GM19467 (cell line): ENCODE data around the gene CADM1.
A peak's percentile ranks its signal among the peaks of the same experiment; 100 is the strongest.

ENCODE experiments used
- ATAC-seq: cut with Tn5 transposase; IDR thresholded peaks from one replicate; pipeline ENCODE4 v1.9.1; 2021; ENCODE audit warnings: mild to moderate bottlenecking, moderate library complexity; ENCODE audit not compliant: unreplicated experiment

CADM1 gene

DNA sequence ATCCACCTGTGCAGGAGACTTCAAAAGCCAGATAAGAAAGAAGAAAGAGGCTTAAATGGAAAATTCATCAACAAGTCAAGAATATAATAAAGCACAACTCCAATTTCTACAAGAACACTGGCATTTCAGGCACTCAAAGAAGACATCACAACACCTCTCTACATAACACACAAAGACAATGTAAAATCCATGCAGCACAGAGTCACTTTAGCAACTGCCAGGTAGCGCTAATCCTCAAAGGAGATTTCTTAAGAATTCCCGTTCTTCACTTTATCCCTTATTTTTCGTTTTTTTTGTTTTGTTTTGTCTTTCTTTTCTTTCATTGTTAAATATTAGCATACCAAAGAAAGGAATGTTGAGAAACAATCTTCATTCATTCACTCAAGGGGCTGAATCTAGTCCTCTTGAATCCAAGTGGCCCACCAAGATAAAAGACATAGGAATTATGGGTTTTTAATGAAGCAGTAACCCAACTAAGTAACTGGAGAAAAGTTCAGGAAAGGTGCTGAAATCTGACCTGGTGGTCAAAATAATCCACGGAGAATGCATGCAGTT, 95.0 kb downstream of the CADM1 start:
- no peak for ATAC-seq

DNA sequence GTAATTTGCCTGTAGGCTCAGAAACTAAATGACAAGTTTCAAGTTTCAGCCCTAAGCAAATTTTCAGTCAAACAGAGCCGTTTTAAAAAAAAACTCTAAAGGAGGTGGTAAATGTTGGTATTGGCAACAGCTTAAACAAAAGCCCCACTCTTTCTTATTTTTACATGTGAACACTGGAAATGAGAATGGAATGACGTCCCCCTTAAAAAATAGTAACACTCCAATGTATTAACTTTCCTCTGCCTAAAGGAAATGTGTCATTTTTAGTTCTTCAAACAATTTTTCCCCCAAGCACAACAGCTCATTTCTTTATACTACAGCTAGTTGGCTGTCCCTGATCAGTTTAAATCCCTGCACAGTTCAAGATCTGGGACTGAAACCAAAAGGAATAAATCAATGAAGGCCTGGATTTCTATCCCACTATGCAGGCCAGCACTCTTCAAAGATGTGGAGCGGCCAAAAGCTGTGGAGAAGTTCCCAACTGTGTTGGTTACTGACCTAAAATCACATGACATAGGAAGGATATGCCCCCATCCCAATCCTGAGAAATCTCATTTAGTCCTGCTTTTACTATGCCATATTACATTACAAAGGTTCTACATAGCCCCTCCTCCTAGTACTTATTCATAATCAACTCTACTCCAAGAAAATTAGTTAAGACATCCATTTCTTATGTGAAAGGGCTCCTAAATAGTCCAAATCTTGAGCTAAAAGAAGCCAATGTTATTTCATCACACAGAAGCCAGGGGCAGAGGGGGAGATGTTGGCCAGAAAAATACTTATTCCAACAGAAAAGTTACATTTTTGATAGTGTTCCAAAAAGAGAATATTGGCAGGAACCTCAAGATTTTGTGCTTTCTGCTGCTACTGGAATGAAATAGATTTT, 95.9 kb downstream of the CADM1 start:
- no peak for ATAC-seq

DNA sequence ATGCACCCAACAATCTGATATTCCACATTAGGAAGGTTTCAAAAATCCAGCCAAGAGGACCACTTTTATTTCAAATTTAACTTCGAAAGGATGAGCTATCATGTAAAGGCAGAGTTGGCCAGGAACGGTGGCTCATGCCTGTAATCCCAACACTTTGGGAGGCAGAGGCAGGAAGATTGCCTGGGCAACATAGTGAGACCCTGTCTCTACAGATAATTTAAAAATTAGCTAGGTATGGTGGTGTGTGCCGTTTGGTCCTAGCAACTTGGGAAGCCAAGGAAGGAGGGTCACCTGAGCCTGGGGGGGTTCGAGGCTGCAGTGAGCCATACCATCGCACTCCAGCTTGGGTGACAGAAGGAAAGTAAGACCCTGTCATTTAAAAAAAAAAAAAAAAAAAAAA, 96.7 kb downstream of the CADM1 start:
- no peak for ATAC-seq

DNA sequence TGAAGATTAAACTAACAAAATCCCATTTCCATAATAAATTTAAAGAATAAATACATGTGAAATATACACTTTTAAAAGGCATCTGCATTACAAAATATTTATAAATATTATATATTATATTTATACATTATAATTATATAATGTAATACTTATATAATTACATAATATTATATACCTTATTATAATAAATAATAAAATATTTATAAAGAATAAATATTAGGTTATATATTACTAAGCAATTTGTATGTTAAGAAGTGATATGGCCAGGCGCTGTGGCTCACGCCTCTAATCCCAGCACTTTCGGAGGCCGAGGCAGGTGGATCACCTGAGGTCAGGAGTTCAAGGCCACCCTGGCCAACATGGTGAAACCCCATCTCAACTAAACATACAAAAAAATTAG, 97.8 kb downstream of the CADM1 start:
- no peak for ATAC-seq

DNA sequence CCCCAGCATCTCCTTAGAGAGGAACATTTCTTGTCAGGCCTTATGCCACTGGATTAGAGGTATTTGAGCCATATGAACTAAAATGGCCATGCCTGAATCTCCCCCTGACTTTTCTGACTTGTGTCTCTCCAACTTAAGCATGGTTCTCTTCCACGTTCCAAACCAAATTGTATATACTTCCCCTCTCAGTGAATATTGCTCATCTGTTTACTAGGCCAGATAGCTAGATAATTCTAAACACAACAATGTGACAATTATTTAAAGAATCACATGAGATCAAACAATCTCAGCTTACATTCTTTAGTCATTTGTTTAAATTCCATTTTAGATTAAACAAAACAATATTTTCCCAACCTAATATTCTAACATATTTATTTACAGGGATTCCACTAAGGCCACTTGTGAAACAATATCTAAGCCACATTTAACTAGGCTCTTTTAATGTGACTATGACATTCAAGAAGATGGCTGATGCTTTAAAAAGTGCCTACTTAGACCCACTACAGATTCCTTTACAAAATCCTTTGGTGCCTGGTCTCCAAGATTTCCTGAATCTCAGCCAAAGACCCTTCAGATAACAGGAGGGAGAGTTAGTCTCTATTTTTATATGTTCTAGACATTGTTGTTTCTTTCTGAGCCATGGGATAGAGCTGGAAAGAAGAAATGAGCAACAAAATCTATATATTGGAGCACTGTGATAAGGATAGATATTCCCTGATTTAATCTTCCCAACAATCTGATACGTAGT, 105.7 kb downstream of the CADM1 start:
- ATAC-seq = no peak

DNA sequence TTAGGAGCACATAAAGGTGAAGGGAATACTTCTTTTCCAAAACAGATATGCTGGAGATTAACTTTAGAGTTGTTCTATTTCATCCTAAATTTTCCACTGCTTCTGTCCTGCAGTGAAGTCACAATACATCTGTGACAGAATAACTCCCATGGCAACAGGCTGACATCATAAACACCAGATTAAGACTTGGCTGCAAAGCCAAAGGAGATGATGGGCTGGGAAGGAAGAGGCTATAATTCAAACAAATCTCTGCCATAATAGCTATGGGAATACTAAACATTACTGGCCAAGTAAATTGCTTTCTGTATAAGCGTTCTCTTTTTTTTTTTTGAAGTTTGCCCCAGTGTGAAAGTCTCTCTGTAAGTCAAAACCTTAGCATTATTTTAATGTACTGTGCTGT, 107.7 kb downstream of the CADM1 start:
- no peak for ATAC-seq

DNA sequence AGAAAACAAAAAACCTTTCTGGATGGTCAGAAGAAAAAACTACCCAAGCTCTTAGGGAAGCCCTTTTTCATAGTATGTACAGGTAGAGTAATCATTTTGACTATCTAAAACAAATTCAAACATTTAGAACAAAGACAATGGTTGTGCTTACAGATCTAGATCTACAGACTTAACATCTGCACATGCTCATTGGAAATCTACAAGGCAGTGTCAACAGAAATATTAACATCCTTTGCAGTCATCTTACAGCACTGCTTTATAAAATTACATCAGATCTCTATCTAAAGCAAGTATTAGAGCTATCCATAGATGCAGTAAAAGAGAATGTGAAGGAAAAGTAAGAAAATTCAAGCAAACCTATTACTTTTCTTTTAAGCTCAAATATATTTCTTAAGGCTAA, 110.3 kb downstream of the CADM1 start:
- ATAC-seq = no peak

DNA sequence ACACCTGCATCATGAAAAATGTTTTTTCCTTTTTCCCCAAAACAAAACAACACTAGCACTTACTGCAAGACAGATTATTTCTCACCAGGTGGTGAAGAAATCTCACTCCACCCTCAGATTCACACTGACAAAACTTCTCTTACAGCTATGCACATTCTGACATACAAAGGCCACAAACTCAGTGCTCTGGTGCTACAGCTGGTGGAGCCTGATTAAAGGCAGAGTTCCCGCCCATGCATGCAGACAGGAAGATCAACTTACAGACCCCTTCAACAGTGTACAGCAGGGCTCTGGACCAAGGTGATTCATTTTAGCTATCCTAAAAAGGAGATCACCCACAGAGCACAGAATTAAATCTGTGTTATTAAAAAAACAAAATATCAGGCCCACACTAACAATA, 112.6 kb downstream of the CADM1 start:
- no peak for ATAC-seq

DNA sequence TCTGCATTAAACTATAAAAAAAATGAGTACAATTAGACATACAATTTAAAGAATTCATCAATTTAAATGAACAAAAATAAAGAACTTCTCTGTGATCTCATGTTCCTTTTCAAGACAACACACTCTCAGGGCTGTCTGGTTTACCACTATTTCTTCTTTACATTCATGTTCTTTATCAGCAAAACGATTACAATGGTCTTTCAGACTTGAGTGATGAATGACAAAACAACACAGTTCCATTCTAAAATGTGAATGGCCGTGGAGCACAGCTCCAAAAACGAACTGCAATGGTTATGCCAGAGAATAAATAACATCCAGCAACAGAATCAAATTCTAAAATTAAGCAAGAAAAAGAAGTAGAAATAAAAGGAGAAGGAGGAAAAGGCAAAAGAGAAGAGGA, 113.1 kb downstream of the CADM1 start:
- ATAC-seq = no peak

DNA sequence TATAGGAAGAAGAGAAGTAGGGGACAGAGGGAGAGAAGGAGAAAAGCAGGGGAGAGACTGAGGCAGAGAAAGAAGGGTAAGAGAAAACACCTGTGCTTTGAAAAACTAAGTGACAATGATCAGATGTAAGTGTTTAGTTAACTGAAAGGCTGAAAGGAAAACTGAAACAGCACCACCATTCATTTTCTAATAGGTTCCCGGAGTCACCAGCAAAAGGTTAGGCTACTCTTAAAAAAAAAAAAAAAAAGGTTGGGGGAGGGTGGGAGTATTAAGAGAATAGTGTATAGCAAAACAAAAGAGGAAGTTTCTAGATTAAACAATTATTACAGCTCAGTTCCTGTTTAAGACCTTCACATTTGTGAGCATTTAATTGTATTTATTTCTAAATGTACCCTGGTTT, 113.8 kb downstream of the CADM1 start:
- no peak for ATAC-seq

DNA sequence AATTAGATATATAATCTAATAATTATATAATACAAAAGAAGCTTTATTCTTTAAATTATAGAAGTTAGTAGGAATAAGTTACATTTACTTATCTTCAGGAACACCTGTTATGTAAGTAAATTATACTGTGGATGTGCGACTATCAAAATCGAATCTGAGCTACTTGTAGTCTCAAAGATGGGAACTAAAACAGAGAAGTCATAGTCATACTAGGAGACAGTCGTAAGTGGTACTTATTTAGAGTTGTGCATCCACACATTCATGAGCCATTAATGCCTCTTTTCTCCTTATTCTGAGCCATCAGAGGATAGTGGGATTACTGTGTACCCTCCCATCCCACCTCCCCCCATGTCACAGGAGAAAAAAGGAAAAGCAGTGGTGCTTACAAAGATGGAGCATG, 114.4 kb downstream of the CADM1 start:
- no peak for ATAC-seq

DNA sequence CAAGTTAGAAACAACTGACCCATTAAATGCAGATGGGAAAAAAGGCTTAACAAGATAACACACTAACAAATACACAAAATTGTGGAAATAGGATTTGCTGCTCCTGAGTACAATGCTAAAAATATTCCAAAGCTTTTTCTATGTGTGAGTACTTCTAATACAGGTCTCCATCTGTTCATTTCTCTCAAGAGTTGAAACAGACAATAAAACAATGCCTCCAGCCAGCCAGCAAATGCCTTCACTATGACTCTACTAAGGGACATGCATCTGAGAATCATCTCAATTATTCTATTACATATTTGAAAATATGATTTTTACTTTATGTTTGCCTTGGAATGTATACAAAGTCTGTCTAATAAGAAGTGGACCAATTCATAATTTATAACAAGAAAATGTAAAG, 119.0 kb downstream of the CADM1 start:
- no peak for ATAC-seq

DNA sequence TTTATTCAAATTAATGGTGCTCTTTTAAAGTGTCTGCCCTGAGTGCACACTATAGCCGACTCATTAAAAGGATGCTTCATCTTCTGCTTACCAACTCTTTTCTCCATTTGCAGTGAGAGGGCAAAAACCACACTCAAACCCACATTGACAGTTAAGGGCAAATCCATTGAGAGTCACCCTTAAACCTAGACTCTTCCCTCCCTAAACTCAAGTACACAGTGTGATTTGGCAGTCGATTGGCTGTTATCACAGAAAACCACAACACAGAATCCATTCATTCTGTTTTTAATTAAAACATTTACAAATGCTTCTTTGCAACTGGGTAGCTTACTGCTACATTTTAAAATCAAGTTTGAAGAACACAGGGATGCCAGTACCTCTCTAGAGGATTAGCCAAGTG, 120.0 kb downstream of the CADM1 start:
- no peak for ATAC-seq

DNA sequence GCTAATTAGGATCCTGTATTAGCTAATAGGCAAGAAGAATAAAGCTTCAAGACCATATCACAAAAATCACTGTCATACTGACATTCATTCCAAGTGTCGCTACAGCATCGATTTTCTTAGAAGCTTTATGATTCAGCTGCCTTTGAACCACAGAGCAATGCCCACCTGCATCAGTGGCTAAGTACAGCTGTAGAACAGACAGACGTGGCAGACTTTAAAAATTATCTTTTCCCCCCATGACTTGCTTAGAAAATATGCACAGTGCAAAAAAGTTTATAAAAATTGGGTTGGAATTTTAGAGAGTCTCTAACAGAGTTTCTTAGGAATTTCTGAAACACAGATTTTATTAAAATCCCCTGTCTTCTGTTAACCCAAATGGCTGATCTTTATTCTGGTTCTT, 120.8 kb downstream of the CADM1 start:
- no peak for ATAC-seq

DNA sequence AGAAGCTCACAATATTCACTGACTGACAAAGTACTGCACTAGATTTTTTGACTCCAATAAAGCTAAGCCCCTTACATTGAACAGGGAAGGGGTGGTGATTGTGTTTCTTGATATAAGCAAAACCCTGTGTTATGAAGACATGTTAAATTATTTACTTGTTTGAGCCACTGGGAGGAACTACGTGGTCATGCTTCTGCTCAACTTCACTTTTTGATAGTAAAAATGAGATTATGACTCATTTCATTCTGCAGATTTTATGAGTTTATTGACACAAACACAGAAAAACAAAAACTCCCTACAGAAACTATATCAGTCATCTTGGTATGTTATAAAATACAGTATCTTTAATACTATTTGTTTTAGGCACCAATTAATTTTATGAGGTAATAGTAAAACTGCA, 124.7 kb downstream of the CADM1 start:
- peak; percentile 63 for ATAC-seq

DNA sequence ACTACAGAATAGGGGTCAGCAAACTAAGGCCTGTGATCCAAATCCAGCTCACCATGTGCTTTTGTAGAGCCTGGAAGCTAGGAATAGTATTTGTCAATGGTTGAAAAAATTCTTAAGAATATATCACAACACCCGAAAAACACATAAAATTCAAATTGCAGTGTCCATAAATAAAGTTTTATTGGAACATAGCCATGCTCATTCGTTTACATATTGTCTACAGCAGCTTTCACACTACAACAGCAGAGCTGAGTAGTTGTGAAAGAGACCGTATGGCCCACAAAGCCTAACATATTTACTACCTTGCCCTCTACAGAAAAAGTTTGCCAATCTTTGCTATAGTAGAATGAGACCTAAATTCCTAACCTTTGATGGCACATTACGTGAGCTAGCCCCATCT, 125.7 kb downstream of the CADM1 start:
- ATAC-seq = no peak

DNA sequence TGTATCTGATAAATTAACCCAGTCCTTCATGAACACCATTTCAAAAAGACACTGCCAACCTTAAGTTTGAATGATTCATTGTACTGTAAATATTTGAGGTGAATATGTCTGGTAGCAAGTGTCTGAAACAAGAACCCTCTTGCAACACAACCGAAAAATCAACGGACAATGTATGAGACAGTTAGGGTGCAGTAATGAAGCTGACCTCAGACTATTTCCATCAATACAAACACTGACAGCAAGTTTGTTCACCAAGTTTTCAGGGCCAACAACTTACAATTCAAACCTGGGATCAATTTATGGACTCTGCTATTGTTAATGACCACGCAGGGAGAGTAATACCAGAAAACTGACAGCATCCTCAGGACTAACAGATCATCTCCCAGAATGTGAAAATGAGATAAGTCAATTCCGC, 126.3 kb downstream of the CADM1 start:
- ATAC-seq = no peak

DNA sequence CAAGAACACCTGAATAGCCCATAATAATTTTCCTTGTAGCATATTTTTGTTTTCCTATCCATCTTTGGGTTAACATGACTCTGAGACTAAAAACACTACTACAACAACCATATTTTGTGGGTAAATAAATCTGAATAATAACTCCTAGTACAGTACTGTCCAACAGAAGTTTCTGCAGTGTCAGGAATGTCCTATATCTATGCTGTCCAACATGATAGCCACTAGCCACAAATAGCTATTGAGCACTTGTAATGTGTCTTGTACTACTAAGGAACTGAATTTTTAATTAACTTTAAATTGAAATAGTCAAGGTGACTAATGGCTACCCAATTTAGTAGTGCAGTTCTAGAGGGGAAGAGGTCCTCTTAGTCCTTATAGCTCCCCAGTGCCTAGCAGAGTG, 135.6 kb downstream of the CADM1 start:
- ATAC-seq = no peak

DNA sequence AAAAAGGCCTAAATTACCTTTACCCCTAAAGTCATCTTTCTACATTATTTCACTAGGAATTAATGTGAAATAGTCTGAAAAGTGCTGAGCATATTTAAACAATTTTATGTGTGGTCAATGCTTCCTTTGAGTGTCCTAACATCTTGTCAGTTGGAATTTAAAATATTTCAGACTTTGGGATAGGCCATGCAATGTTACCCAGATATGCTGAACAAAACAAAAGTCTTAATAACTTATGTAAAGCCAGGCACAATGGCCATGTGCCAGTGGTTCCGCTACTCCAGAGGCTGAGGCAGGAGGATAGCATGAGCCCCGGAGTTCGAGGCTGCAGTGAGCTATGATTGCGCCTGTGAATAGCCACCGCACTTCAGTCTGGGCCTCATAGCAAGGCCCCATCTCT, 137.4 kb downstream of the CADM1 start:
- no peak for ATAC-seq

DNA sequence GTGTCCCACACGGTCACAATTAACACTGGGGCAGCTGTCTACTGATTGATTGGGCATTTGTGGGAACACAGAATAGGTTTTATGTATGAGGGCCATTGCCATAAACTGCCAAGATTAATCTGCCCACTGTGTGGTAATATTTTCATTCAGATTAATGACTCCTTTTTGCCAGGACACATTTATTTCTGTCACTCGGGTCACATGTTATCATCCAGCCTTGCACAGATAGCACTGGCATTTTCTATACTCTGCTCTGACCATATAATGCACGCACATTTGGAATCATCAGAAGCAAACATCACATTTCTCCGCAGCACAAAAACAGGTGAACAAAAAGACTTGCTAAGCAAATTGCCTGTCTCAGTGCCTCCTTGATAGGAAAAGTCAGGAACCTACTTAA, 138.3 kb downstream of the CADM1 start:
- no peak for ATAC-seq

DNA sequence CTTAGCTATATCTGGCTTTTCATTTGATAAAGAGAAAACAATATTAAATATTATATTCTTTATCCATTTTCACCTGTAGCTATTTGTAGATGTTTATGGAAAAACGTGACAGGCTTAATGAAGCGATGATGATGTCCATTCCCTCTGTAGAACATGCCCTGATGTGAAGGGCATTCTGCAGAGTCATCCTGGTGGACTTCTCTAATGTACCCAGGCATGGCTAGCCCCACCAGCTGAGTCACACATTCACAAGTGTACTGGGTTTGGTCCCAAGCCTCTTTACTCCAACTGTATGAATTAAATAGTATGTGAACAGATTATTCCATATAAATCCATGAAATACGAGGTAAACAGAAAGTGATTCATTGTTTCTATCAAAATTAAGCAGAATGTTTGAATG, 139.3 kb downstream of the CADM1 start:
- ATAC-seq = no peak

DNA sequence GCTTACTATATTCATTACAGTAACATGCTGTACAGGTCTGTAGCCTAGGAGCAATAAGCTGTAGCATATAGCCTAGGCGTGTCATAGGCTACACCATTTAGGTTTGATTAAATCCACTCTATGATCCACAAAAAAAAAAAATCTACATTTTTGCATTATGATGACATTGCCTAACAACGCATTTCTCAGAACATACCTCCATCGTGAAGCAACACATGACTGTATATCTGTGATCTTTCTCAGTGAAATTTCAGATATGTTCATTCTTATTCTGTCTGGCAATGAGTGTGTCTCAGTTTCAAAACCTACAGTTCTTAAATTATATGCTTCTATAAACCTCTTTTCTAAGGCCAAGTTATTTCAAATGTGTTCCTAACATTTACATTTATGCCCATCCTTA, 140.3 kb downstream of the CADM1 start:
- ATAC-seq = no peak
